GM12874 (cell line): ENCODE results near the gene AK3.
A peak's percentile ranks its signal among the peaks of the same experiment; 100 is the strongest.

Experiments
- TF ChIP-seq, protein P1 (sequence below): IDR thresholded peaks from 2 replicates; pipeline ENCODE4 v1.5.1; 2011; ENCODE audit warnings: low read depth, mild to moderate bottlenecking, control low read depth, low read length, moderate library complexity; ENCODE audit not compliant: insufficient read depth

The AK3 gene

DNA sequence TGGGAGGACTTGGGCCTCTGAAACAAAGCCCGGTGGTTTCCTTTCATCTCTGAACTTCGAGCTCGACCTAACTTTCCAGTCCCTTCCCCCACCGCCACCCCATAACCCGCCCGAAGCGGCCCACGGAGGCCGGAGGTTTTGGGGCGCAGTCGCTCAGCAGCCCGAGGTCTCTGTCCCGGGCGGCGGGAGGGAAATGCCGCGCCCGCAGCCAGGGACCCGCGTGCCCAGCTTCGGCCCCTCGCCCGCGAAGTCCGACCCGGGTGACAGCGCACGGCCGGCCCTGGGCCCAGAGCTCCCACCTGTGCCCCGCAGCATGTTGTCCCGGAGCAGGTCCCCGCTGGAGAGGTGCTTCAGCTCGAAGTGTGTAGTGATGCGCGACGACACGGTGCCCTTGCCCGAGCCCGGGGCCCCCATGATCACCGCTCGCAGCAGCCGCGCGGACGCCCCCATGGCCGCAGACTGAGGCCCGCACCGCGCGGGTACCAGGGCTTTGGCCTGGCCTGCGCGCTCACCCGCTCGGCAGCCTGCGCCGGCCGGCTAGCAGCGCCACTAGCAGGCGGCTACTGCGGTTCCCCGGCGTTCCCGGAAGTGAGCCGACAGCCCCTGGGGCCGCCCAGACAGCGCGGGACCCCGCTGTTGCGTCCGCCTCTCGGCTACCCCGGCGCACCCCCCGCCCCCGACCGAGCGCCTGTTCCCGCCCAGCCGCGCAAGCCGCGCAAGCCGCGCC lies at the start of gene AK3:
AK3 (minus strand) TSS at position 565 of the 727 bp plus-strand sequence; CDS start at position 450, 115 bp downstream.
- TF ChIP-seq, protein P1, sequence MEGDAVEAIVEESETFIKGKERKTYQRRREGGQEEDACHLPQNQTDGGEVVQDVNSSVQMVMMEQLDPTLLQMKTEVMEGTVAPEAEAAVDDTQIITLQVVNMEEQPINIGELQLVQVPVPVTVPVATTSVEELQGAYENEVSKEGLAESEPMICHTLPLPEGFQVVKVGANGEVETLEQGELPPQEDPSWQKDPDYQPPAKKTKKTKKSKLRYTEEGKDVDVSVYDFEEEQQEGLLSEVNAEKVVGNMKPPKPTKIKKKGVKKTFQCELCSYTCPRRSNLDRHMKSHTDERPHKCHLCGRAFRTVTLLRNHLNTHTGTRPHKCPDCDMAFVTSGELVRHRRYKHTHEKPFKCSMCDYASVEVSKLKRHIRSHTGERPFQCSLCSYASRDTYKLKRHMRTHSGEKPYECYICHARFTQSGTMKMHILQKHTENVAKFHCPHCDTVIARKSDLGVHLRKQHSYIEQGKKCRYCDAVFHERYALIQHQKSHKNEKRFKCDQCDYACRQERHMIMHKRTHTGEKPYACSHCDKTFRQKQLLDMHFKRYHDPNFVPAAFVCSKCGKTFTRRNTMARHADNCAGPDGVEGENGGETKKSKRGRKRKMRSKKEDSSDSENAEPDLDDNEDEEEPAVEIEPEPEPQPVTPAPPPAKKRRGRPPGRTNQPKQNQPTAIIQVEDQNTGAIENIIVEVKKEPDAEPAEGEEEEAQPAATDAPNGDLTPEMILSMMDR: peak; percentile 45

DNA sequence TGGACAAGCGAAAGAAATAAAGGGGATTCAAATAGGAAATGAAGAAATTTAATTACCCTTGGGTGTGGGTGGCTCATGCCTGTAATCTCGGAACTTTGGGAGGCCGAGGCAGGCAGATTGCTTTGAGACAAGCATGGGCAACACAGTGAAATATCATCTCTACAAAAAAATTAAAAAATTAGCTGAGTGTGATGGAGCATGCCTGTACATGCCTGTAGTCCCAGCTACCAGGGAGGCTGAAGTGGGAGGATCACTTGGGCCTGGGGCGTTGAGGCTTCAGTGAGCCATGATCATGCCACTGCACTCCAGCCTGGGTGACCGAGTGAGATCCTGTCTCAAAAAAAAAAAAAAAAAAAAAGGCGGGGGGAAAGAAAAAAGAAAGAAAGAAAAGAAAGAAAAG lies 47.7 kb upstream of the AK3 start:
- TF ChIP-seq, protein P1: no peak

DNA sequence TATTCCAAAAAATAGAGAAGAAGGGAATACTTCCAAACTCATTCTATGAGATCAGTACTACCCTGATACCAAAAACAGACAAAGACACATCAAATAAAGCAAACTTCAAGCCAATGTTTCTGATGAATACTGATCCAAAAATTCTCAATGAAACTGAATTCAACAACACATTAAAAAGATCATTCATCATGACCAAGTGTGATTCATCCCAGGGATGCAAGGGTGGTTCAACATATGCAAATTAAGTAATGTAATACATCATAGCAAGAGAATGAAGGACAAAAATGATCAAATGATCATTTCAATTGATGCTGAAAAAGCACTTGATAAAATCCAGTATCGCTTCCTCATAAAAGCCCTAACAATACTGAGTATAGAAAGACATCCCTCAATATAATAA lies 46.9 kb upstream of the AK3 start:
- TF ChIP-seq, protein P1: no peak

DNA sequence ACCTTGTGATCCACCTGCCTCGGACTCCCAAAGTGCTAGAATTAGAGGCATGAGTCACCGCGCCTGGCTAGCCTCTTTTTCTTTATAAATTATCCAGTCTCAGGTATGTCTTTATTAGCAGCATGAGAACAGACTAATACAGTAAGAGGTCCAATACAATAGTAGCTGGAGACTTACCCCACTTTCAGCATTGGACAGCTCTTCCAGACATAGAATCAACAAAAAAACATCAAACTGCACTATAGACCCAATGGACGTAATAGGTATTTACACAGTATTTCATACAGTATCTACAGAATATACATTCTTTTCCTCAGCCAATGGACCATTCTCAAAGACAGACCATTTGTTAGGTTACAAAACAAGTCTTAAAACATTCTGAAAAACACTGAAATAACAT lies 45.6 kb upstream of the AK3 start:
- TF ChIP-seq, protein P1: no peak

DNA sequence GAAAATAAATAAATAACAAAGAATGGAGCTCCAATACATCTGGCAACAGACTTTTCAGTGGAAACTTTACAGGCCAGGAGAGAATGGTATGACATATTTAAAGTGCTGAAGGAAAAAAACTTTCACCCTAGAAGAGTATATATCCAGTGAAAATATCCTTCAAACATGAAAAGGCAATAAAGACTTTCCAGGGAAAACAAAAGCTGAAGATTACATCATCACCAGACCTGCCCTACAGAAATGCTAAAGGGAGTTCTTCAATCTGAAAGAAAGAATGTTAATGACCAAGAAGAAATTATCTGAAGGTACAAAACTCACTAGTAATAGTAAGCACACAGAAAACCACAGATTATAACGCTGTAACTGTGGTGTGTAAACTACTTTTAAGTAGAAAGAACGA lies 43.4 kb upstream of the AK3 start:
- TF ChIP-seq, protein P1: no peak

DNA sequence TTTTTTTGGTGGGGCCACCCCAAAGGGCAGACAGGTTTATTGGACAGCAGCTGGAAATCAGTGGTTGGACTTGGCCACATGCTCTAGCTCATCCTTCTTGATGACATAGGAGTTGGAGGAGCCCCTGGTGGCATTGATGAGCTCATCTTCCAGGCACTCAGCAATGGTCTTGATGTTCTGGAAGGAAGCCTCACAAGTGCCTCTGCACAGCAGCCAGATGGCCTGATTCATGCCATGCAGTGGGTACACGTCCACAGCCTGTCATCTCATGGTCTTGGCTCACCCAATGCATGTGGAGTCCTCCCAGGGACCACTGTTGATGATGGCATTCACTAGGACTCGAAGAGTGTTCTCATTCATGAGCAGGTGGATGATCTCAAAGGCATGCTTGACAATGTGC lies 40.4 kb upstream of the AK3 start:
- TF ChIP-seq, protein P1: no peak

DNA sequence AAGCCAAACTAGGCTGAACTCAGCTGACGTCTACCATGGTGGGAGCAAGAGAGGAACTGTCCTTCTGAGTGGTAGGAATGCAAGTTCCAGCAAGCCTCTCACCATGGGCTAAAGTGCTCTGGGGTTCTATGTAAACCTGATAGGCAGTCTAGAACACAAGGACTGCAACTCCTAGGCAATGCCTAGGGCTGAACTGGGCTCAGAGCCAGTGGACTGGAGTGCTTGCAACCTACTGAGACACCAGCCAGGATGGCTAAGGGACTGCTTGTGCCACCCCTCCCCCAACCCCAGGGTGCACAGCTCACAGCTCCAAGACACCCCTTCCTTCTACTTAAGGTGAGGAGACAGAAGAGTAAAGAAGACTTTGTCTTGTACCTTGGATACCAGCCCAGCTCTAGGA lies 39.6 kb upstream of the AK3 start:
- TF ChIP-seq, protein P1: no peak
